ENCODE data around the gene SHROOM4.

Gene SHROOM4

GRCh38 chrX:50813843-50814661, at the start of gene SHROOM4:
Gene SHROOM4, minus strand, starts transcription at chrX:50814194. Its CDS starts 176 bp downstream, at chrX:50814018.
- DNase-seq: peak; percentile 84

- no peak for DNase-seq
These were observed 49.5 kb upstream of the SHROOM4 start for GRCh38 chrX:50863471-50863870.

GRCh38 chrX:50860518-50860917, 46.5 kb upstream of the SHROOM4 start:
- DNase-seq: no peak

- no peak for DNase-seq
These were observed 44.6 kb upstream of the SHROOM4 start for GRCh38 chrX:50858548-50858947.

GRCh38 chrX:50853399-50853798, 39.4 kb upstream of the SHROOM4 start:
- DNase-seq: no peak

- DNase-seq: no peak
These were observed 38.5 kb upstream of the SHROOM4 start for GRCh38 chrX:50852524-50852923.

- no peak for DNase-seq
These were observed 28.2 kb upstream of the SHROOM4 start for GRCh38 chrX:50842221-50842620.

GRCh38 chrX:50839730-50840129, 25.7 kb upstream of the SHROOM4 start:
- DNase-seq: no peak

GRCh38 chrX:50838820-50839600, 25.0 kb upstream of the SHROOM4 start:
- DNase-seq: no peak

GRCh38 chrX:50827996-50828395, 14.0 kb upstream of the SHROOM4 start:
- no peak for DNase-seq

GRCh38 chrX:50825825-50826224, 11.8 kb upstream of the SHROOM4 start:
- DNase-seq: no peak

GRCh38 chrX:50818986-50819385, 5.0 kb upstream of the SHROOM4 start:
- no peak for DNase-seq

GRCh38 chrX:50815120-50815519, 1.1 kb upstream of the SHROOM4 start:
- no peak for DNase-seq

- no peak for DNase-seq
These were observed 707 bp upstream of the SHROOM4 start for GRCh38 chrX:50814701-50815100.

- peak; percentile 56 for DNase-seq
These were observed 775 bp downstream of the SHROOM4 start for GRCh38 chrX:50812995-50813842.

GRCh38 chrX:50805276-50805675, 8.7 kb downstream of the SHROOM4 start:
- no peak for DNase-seq

- DNase-seq: no peak
These were observed 12.9 kb downstream of the SHROOM4 start for GRCh38 chrX:50801135-50801534.

- DNase-seq: peak; percentile 33
These were observed 14.4 kb downstream of the SHROOM4 start for GRCh38 chrX:50799531-50799961.

- no peak for DNase-seq
These were observed 15.2 kb downstream of the SHROOM4 start for GRCh38 chrX:50798783-50799182.

- DNase-seq: no peak
These were observed 26.9 kb downstream of the SHROOM4 start for GRCh38 chrX:50787099-50787498.

- no peak for DNase-seq
These were observed 33.9 kb downstream of the SHROOM4 start for GRCh38 chrX:50780144-50780543.

GRCh38 chrX:50779694-50780093, 34.3 kb downstream of the SHROOM4 start:
- DNase-seq: no peak

- DNase-seq: no peak
These were observed 35.7 kb downstream of the SHROOM4 start for GRCh38 chrX:50778272-50778671.
